Measurements from ENCODE around the gene TOP1. TPM values are rescaled to one million over a fixed set of nuclear protein-coding genes. Genes with fewer than 3 reads are reported as not detected.
A peak's percentile ranks its signal among the peaks of the same experiment; 100 is the strongest.

TOP1 gene
- total and polyA plus RNA-seq, 9 of the 15 experiments (the other 6 are each of a cell fraction or from before 2014, with no cell fraction given), result 26.4 to 127 (median 39.6) TPM

GRCh38 chr20:41057999-41058673, 29.5 kb downstream of the TOP1 start:
- Histone ChIP-seq H3K4me3 (no peak overlapping the region), H3K9me1 (ENCODE audit: control insufficient read depth, insufficient read depth, low read length) (no peaks in the 10 kb centered on the region), H3K27me3 (ENCODE audit: control insufficient read depth in 2 of 2, insufficient read depth in 2 of 2, low read length in 2 of 2) (no peaks in the 10 kb centered on the region), H3K9ac (ENCODE audit: insufficient read depth in 1 of 2, low read depth in 2 of 2, low read length in 2 of 2) (peak overlapping the region; percentile 3 to 20; a peak in 3 of 4 replicates), H2AFZ (ENCODE audit: low read depth, low read length) (no peak overlapping the region), H3K4me1 (replicated peaks in 1 of 2; ENCODE audit: control insufficient read depth in 2 of 2, insufficient read depth in 2 of 2, low read length in 2 of 2) (peaks cover 0 to 39% of the 10 kb centered on the region in 2 experiments; a peak in 3 of 5 replicates), H3K36me3 (ENCODE audit: control insufficient read depth, insufficient read depth, low read length) (peaks cover 56% of the 10 kb centered on the region), H4K20me1 (replicated peaks; ENCODE audit: control insufficient read depth, insufficient read depth, low read length) (no peaks in the 10 kb centered on the region; the same call in 1 of the 2 replicates), H3K9me3 (replicated peaks; ENCODE audit: control insufficient read depth, insufficient read depth, low read depth, low read length) (peaks cover 2% of the 10 kb centered on the region; the same call in 1 of the 2 replicates), H3K27ac (ENCODE audit: extremely low read depth, low read depth, low read length) (peak overlapping the region; percentile 63), H3K4me2 (ENCODE audit: insufficient read depth, low read length) (peak overlapping the region; percentile 59), H3K79me2 (ENCODE audit: control insufficient read depth, insufficient read depth, low read length) (peaks cover 99% of the 10 kb centered on the region)
- BruUV-seq (replicated peaks), result no TSS peak
- CTCF ChIA-PET (ENCODE audit: low intra/inter-chr PET ratio), result no interaction called here
- 45% methylated on average over 3 of the region's 3 CpGs for WGBS (ENCODE audit: insufficient coverage, low coverage, missing lambda C conversion rate)
- POLR2A ChIA-PET, result interaction anchor here (1.0 to 1.5 kb wide), 4 partner anchors 10 to 27 kb away, joined by 4 to 5 read pairs (median 4); no protein-coding TSS in a partner anchor
- in situ Hi-C loops (cut with MboI), result no loop called here
- DNase-seq (ENCODE audit: extremely low read depth in 1 of 4, low spot score in 3 of 4) (peak in 2 of 4 experiments; percentile 66 to 80), FAIRE-seq (peak; percentile 88), ATAC-seq (peak; percentile 91)
- intact Hi-C loops (cut with micrococcal nuclease), result no loop called here
- TF ChIP-seq ZFP36 (IDR thresholded peaks at IDR 0.05; ENCODE audit: low read depth, low read length, partially characterized antibody) (peak; percentile 63), TAF9B (IDR thresholded peaks at IDR 0.05; ENCODE audit: partially characterized antibody) (peak; percentile 29), ZBTB43 (CRISPR knock-in tag; IDR thresholded peaks at IDR 0.05) (no peak), ZNF780A (CRISPR knock-in tag; IDR thresholded peaks at IDR 0.05) (no peak), IRF9 (tag; IDR thresholded peaks at IDR 0.05) (no peak), LCOR (CRISPR knock-in tag; IDR thresholded peaks at IDR 0.05) (peak; percentile 51; the same call in 1 of the 2 replicates), TCF3 (CRISPR knock-in tag; IDR thresholded peaks at IDR 0.05) (peak; percentile 59), NCOA2 (IDR thresholded peaks at IDR 0.05; ENCODE audit: partially characterized antibody in 2 of 2) (no peak), SP1 (CRISPR knock-in tag; IDR thresholded peaks at IDR 0.05) (0 out of 2 replicates have a peak, but pooled peaks have one; percentile 19), NFIC (IDR thresholded peaks at IDR 0.05) (0 out of 2 replicates have a peak, but pooled peaks have one; percentile 20), SMARCE1 (IDR thresholded peaks at IDR 0.05) (0 out of 2 replicates have a peak, but pooled peaks have one; percentile 30), ETV6 (IDR thresholded peaks at IDR 0.05; ENCODE audit: borderline replicate concordance in 1 of 2, low read depth in 2 of 2, low read length in 1 of 2) (0 out of 4 replicates have a peak, but pooled peaks have one; percentile 18 to 23), ETV6 (CRISPR knock-in tag; IDR thresholded peaks at IDR 0.05; ENCODE audit: borderline replicate concordance) (no peak), MAX (CRISPR knock-in tag; IDR thresholded peaks at IDR 0.05) (no peak), TFAP4 (CRISPR knock-in tag; IDR thresholded peaks at IDR 0.05; ENCODE audit: borderline replicate concordance) (0 out of 2 replicates have a peak, but pooled peaks have one; percentile 14), RBFOX2 (IDR thresholded peaks at IDR 0.05; ENCODE audit: low read depth, low read length) (no peak), SNAPC5 (CRISPR knock-in tag; IDR thresholded peaks at IDR 0.05) (no peak)
